ENCODE measurements around the gene DOCK7.
"Not testable (repeated sequence)": the region's sequence is repeated elsewhere in the genome, so short reads cannot be mapped to it uniquely, and the experiment has no call there.

DNA sequence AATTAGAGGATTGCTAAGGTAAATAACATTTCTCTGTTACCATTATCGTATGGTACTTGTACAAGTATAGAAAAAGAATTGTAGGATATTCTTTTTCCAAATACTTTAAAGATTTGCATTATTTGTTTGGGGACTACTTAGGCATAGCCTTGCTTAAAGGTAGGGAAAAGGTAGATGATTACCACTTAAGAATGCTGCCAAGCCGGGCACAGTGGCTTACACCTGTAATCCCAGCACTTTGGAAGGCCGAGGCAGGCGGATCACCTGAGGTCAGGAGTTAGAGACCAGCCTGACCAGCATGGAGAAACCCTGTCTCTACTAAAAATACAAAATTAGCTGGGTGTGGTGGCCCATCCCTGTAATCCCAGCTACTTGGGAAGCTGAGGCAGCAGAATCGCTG, 10.0 kb upstream of the DOCK7 start:
- TF ChIP-seq, protein P1, sequence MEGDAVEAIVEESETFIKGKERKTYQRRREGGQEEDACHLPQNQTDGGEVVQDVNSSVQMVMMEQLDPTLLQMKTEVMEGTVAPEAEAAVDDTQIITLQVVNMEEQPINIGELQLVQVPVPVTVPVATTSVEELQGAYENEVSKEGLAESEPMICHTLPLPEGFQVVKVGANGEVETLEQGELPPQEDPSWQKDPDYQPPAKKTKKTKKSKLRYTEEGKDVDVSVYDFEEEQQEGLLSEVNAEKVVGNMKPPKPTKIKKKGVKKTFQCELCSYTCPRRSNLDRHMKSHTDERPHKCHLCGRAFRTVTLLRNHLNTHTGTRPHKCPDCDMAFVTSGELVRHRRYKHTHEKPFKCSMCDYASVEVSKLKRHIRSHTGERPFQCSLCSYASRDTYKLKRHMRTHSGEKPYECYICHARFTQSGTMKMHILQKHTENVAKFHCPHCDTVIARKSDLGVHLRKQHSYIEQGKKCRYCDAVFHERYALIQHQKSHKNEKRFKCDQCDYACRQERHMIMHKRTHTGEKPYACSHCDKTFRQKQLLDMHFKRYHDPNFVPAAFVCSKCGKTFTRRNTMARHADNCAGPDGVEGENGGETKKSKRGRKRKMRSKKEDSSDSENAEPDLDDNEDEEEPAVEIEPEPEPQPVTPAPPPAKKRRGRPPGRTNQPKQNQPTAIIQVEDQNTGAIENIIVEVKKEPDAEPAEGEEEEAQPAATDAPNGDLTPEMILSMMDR (conservative IDR thresholded peaks at IDR 0.05 in 1 of 2, IDR thresholded peaks at IDR 0.05 in 1 of 2; ENCODE audit: extremely low read depth in 1 of 2, insufficient read depth in 1 of 2, low read depth in 1 of 2, low read length in 2 of 2) = not testable (repeated sequence)
- not testable (repeated sequence) for TF ChIP-seq EZH2 (IDR thresholded peaks at IDR 0.05; ENCODE audit: borderline replicate concordance, low read length)

All from mammary epithelial cell (primary cell).